ENCODE data around the gene TFCP2.
"Not testable (repeated sequence)": the region's sequence is repeated elsewhere in the genome, so short reads cannot be mapped to it uniquely, and the experiment has no call there.

TFCP2 gene

DNA sequence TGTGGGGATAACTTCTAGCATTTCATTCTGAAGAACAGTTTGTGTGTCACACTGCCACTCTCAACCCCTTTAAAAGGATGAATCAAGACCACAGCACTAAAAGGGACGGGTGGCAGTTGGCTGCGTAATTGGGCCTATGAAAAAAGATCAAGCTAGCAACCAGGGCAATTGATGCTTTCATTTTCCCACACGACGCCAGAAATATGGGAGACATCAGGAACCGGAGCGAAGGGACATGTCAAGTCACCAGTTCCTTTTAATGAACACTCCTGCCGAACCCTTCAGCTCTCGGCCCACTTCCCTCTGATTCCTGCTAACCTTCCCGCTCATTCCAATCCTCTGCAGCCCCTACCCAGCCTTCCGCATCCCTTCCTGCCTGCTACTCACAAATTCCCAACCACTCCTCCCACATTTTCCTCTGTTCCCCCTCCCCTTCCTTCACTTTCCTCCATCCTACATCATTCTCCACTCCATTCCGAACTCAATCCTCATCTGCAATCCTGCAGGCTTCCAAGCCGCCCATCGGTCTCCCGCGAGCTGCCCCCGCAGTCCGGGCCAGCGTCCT, 90.3 kb downstream of the TFCP2 start:
- no peak for DNase-seq (ENCODE audit: low read depth in 3 of 3)

GRCh38 chr12:51081421-51081820, 91.5 kb downstream of the TFCP2 start:
- DNase-seq (ENCODE audit: low read depth in 3 of 3): no peak

DNA sequence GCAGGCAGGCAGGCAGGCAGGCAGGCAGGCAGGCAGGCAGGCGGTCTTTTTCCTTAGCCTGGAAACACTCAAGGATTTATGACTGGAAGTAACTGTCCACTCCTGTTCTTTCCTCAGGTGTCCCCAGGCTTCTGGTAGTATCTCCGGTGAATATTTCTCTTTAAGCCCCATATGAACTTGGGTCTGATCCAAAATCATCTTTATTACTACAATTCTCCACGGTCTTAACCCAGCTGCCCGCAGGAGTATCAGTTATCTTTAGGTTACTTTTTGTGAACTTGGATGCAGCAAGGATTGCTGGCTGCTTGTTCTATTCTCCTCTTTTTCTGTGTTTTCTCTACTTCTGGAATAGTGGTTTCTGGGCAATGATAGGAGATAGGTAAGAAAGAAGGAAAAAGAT, 92.8 kb downstream of the TFCP2 start:
- no peak for DNase-seq (ENCODE audit: low read depth in 3 of 3)

DNA sequence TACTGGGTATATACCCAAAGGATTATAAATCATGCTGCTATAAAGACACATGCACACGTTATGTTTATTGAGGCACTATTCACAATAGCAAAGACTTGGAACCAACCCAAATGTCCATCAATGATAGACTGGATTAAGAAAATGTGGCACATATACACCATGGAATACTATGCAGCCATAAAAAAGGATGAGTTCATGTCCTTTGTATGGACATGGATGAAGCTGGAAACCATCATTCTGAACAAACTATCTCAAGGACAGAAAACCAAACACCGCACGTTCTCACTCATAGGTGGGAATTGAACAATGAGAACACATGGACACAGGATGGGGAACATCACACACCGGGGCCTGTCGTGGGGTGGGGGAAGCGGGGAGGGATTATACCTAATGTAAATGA, 94.1 kb downstream of the TFCP2 start:
- not testable (repeated sequence) for DNase-seq (ENCODE audit: low read depth in 3 of 3)

- not testable (repeated sequence) for DNase-seq (ENCODE audit: low read depth in 3 of 3)
Observed at GRCh38 chr12:51078346-51078745, 94.6 kb downstream of the TFCP2 start.

GRCh38 chr12:51077930-51078329, 95.0 kb downstream of the TFCP2 start:
- no peak for DNase-seq (ENCODE audit: low read depth in 3 of 3)

DNA sequence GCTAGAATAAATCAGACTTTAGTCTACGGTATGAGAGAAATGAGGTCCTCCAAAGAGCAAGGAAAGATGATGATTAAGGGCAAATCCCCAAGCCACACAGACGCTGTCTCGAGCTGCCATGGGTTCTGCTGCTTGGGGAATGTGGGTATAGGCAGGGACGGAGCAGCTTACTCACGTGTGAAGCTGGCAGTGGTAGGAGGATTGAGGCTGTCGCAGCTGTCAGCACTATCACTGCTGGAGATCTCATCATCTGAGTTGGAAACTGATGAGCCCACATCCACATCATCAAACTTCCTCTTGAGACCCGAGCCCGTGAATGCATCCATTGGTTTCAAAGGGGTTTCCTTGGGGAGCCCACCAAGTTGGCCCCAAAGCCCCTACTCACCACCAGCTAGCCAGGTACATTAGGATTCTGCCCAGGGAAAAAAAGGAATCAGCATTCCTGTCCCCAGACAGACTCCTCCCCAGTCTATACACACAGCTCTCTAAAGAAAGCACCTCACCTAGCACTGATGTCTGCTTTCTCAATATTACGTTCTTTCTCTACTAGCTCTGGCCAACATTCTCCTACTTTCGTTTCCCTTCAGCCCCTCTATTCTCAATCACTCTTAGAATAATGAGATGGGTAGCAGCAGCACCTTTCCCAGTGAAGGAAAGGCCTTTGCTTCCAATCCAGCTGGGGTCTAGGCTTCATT, 96.6 kb downstream of the TFCP2 start:
- DNase-seq (ENCODE audit: low read depth in 3 of 3): peak in 1 of 3 experiments; percentile 29

- DNase-seq (ENCODE audit: low read depth in 3 of 3): no peak
Observed at GRCh38 chr12:51075390-51075789, 97.5 kb downstream of the TFCP2 start.

GRCh38 chr12:51071663-51072062, 101.3 kb downstream of the TFCP2 start:
- no peak for DNase-seq (ENCODE audit: low read depth in 3 of 3)

DNA sequence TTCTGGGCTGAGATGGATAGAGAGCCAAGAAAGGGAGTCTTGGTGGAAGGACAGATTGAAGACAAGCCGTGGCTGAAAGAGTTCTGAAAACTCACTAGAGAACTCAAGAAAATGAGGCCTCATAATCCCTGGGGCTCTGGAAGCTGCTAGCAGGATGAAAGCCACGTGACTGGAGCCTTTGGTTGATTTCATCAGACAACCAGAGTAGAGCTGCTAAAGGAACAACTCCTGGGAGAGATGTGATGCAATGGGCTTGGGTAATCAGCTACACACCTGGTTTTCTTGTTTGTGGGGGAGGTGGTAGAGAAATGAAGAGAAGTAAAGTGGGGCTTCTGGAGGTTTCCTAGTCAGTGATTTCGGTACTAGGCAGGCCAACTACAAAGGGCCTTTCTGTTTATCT, 102.9 kb downstream of the TFCP2 start:
- no peak for DNase-seq (ENCODE audit: low read depth in 3 of 3)

DNA sequence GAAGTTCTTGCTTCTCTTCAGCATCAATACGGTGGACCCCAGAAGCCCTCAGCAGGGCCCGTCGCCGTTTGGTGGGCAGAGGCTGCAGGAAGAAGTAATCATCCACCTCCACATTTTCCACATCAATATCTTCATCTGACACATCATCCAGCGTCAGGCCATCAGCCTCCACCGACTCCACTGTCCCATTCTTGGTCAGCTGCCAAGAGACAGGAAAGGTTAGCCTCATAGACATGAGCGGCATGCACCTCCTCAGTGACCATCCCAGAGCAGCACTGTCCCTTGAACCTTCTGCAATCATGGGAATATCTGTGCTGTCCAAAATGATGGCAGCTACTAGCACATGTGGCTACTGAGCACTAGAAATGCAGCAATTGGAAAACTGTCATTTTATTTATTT, 105.2 kb downstream of the TFCP2 start:
- DNase-seq (ENCODE audit: low read depth in 3 of 3): no peak

DNA sequence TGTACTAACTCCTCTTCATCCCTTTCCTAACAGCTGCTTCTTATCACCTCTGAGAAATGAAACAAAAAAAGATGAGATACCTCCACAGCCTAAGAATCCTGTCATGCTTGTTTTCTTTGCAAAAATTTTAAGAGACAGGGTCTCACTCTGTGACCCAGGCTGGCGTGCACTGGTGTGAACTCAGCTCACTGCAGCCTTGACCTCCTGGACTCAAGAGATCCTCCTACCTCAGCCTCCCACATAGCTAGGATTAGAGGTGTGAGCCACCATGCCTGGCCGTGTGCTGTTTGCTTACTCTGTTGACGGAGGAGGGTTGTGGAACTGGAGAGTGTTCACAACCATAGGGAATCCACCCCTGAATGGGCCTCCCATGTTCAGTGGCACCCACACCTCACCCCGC, 105.7 kb downstream of the TFCP2 start:
- DNase-seq (ENCODE audit: low read depth in 3 of 3): no peak

DNA sequence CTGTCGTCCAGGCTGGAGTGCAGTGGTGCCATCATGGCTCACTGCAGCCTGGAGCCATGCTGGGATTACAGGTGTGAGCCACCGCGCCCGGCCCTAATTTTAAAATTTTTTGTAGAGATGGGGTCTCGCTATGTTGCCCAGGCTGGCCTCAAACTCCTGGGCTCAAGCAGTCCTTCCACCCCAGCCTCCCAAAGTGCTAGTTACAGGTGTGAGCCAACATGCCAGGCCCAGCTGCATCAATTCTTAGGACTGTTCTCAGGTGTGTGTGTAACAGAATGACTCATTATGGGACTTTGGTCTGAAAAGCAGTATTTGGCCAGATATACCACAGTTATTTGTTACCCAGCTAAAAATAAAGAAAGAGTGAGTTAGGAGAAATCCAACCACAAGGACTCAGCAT, 107.4 kb downstream of the TFCP2 start:
- DNase-seq (ENCODE audit: low read depth in 3 of 3): no peak

- DNase-seq (ENCODE audit: low read depth in 3 of 3): no peak
Observed at GRCh38 chr12:51062631-51063397, 110.1 kb downstream of the TFCP2 start.

DNA sequence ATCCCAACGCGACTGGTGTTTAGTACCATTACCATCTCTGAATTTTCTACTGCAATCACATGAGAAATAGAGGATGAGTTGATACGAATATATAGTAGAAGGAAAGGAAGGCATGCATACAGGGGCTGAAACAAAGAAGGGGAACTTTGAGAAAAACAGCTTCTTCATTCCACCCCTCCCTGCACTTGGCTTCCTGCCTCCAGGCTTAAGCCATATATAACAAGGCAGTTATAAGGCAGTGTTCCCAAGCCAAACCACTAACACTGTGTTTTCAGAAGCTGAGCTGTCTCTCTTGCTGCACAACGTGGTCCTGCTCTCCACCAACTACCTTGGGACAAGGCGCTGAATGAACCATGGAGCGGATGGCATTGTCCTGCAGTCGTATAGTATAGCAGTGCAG, 113.8 kb downstream of the TFCP2 start:
- DNase-seq (ENCODE audit: low read depth in 3 of 3): no peak

DNA sequence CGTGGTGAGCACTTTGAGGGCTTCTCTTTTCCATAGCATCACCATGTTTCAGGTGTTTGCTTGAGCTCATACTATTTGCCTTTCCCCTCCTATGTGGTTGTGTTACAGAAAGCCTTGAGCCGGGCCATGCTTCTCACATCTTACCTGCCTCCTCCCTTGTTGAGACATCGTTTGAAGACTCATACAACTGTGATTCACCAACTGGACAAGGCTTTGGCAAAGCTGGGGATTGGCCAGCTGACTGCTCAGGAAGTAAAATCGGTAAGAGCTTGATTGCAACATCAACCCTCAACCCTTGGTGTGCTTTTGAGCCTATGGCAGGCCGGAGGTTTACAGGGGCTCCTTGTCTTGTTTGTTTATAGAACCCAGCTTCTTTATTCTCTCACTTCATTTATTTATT, 116.7 kb downstream of the TFCP2 start:
- DNase-seq (ENCODE audit: low read depth in 3 of 3): no peak

DNA sequence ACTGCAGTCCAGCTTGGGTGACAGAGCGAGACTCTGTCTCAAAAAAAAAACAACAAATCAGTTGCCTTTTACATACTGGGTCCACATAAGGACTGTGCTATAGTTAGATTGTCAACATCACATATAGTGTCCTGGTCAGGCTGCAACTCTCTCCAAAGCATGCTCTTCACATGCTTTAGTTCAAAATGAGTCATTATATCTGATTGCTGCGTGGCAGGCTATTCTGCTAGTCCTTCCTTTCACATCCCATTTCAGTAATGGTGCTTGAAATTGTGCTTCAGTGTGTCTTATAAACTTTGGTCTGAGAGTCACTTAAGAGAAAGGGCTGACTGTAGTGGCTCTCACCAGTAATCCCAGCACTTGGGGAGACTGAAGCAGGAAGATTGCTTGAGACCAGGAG, 117.9 kb downstream of the TFCP2 start:
- no peak for DNase-seq (ENCODE audit: low read depth in 3 of 3)

DNA sequence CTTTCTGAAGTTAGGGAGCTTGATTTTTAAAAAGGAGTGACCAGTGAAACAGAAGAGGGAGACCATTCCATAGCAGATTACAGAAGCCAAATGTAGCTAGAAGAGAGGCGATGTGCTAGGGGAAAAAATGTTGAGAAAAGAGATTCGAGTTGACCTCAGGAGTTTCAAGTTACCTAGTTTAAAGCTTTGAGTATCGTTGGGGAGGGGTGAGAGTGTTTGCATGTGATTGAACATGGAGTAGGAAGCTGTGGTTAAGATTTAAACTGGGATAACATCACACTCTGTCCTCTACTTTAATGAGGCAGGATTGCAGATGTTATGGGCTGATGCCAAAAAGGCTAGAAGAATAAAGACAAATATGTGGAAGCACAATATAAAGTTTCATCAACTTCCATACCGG, 121.1 kb downstream of the TFCP2 start:
- DNase-seq (ENCODE audit: low read depth in 3 of 3): no peak

GRCh38 chr12:51049525-51049924, 123.4 kb downstream of the TFCP2 start:
- no peak for DNase-seq (ENCODE audit: low read depth in 3 of 3)

- DNase-seq (ENCODE audit: low read depth in 3 of 3): no peak
Observed at GRCh38 chr12:51048661-51049251, 124.2 kb downstream of the TFCP2 start.

DNA sequence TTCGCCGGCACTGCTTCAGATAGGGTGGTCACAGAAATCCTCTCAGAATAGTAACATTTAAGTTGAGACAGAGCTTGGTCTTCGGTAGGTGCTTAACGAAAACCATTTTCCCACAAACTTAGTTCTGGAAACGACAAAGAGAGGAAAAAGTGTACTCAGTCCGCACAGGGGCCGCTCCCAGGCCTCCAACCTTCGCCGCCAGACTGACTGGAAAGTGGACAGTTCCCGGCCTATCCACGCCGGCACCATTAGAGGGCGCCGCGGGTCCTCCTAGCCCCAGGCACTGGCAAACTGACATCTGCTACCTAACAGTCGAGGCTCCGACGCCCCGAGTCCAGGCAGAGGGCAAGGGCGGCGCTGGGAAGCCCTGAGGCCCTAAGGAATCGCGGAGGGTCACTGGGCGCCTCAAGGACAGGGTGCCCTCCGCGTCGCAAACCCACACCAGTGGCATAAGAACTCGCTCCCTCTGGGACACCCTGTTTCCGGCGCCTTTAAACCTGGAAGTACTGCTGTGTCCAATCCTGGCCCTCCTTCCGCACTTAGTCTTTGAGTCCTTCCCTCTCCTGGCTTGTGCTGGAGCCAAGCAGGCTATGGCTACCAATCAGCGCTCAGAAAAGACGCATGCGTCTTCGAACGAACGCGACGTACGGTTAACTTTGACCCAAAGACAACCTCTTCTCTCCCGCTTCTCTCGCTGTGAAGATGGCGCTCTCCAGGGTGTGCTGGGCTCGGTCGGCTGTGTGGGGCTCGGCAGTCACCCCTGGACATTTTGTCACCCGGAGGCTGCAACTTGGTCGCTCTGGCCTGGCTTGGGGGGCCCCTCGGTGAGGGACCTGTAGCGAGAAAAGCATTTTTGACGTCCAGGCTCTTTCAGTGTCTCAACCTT, 125.0 kb downstream of the TFCP2 start, which contains the start of gene LETMD1:
LETMD1 (plus strand) TSS at position 673 of the 886 bp plus-strand sequence; CDS start at position 703, 30 bp downstream.
- DNase-seq (ENCODE audit: low read depth in 3 of 3): peak; percentile 76 to 87 (median 85)
